Transverse colon (tissue), 4 donors: ENCODE data around the gene FADS6. TPM values are rescaled to one million over a fixed set of nuclear protein-coding genes. Genes with fewer than 3 reads are reported as not detected.

ENCODE experiments used
- DNase-seq: peaks from one replicate; pipeline ENCODE4 v3.0.0-alpha.2; 2019
- H3K27ac ChIP-seq, 4 donors: fragments of 200-600 bp; sonication (generic); 2 replicates each; pipeline ENCODE4 v1.5.1; 2016 to 2018; ENCODE audit warnings: inconsistent platforms in 4 of 4
- H3K27me3 ChIP-seq: fragments of 200-600 bp; sonication (generic); 2 replicates; pipeline ENCODE4 v1.5.1; 2017; ENCODE audit warnings: inconsistent platforms
- H3K36me3 ChIP-seq, 4 donors: fragments of 200-600 bp; sonication (generic); 2 replicates each; pipeline ENCODE4 v1.5.1; 2017 to 2019; ENCODE audit warnings: inconsistent platforms in 4 of 4
- H3K4me1 ChIP-seq, 4 donors: fragments of 200-600 bp; sonication (generic); 2 replicates each; pipeline ENCODE4 v1.5.1; 2017 to 2020; ENCODE audit warnings: inconsistent platforms in 4 of 4
- H3K4me3 ChIP-seq, 4 donors: fragments of 200-600 bp; sonication (generic); 1 replicate in 1 of 4; 2 replicates in 3 of 4; pipeline versions ENCODE4 v1.5.1 to v1.6.1; 2017 to 2019; ENCODE audit warnings: inconsistent platforms in 4 of 4
- H3K9me3 ChIP-seq, 2 donors: fragments of 200-600 bp; sonication (generic); 2 replicates each; pipeline ENCODE4 v1.5.1; 2017 to 2019; ENCODE audit warnings: inconsistent platforms in 2 of 2
- CTCF ChIP-seq, 5 experiments: fragments of 200-600 bp in 3 of 5; fragments of 450-650 bp in 2 of 5; sonication (generic) in 3 of 5; IDR thresholded peaks; 1 replicate in 2 of 5; 2 replicates in 3 of 5; pipeline ENCODE4 v1.5.1; 2016 to 2017; ENCODE audit warnings: antibody characterized with exemption in 5 of 5, inconsistent platforms in 3 of 5, mild to moderate bottlenecking in 2 of 5, moderate library complexity in 1 of 5
- EP300 ChIP-seq: sonication (generic); formaldehyde crosslinking; IDR thresholded peaks from one replicate; pipeline ENCODE4 v1.6.1; 2017; ENCODE audit warnings: antibody characterized with exemption, low read depth
- POLR2A ChIP-seq: fragments of 450-650 bp; IDR thresholded peaks from one replicate; pipeline ENCODE4 v1.6.1; 2016; ENCODE audit warnings: antibody characterized with exemption, mild to moderate bottlenecking, moderate library complexity
- POLR2AphosphoS5 ChIP-seq, 3 donors: sonication (generic); formaldehyde crosslinking; IDR thresholded peaks; one replicate each; pipeline ENCODE4 v1.6.1; 2016; ENCODE audit warnings: antibody characterized with exemption in 3 of 3
- WGBS, 2 donors: methylation state at CpG; one replicate each; pipeline ENCODE4 v1.1.5; 2018; ENCODE audit warnings: low coverage in 1 of 2; 5-methylcytosine and 5-hydroxymethylcytosine counted together
- in situ Hi-C, 4 donors: fragments of 200-750 bp; cut with MboI; loops; one replicate each; pipeline versions ENCODE4 v1.15.0 to v1.15.1; 2017; ENCODE audit warnings: low sequenced_read_pairs in 3 of 4, low pct_ligation_motif_present in 1 of 4, low pct_unique_long_range_greater_than_20kb in 1 of 4
- intact Hi-C: fragments of 100-400 bp; cut with DNase I; formaldehyde crosslinking; loops from one replicate; pipeline ENCODE4 v1.15.1; 2023; ENCODE audit warnings: low total_unique reads
- total RNA-seq, 4 donors: library from RNA; depleted of rRNA; stranded (reverse); fragments of >200 nt; gene quantifications; one replicate each; pipeline ENCODE4 v1.1.0, GENCODE V29; 2016

Gene FADS6
- total RNA-seq, 4 donors from 2014 or later = 0.64 to 25.8 (median 3.7) TPM; not detected in 1

- intact Hi-C loops = no loop called here
- Histone ChIP-seq H3K4me3 (peak within 1 kb of the TSS in 2 of 4 donors; percentile 8 to 37), H3K27me3 (peaks cover 78% of the 10 kb centered on the region), H3K4me1 (peaks cover 13 to 30% (median 28%) of the 10 kb centered on the region in 4 donors), H3K36me3 (no peaks in the 10 kb centered on the region), H3K27ac (no peak within 1 kb of the TSS), H3K9me3 (no peaks in the 10 kb centered on the region)
- in situ Hi-C loops = loop anchor here in 2 of 4 donors (10.0 to 25.0 kb wide), 2 partner anchors 65 to 122 kb away; partner anchors contain the start of genes NHERF1 (in 2 of the 2) and RAB37 (in 2 of the 2)
- no peak for DNase-seq
- 7% methylated on average over 3 to 26 of the region's 72 CpGs for WGBS, 2 donors
- no peak for TF ChIP-seq POLR2AphosphoS5 (IDR thresholded peaks at IDR 0.05)
- TF ChIP-seq CTCF (IDR thresholded peaks at IDR 0.05) = peak in 3 of 5 experiments; percentile 34 to 48 (median 43)
These were observed 33.8 kb downstream of the FADS6 start, which contains the start of gene GRIN2C for GRCh38 chr17:74859459-74860228. GRIN2C (minus strand) TSS chr17:74859885; CDS start chr17:74855092, 4,793 bp downstream.

- intact Hi-C loops (no loop called here), in situ Hi-C loops (loop anchor here in 2 of 4 donors (25.0 kb wide), 1 partner anchor 122 kb away; the partner anchor contains the start of genes NHERF1 (in 2 of the 2) and RAB37 (in 2 of the 2))
- WGBS, 2 donors = 10 to 56% methylated on average over 2 to 12 of the region's 12 CpGs
- Histone ChIP-seq H3K4me3 (no peak overlapping the region), H3K9me3 (no peaks in the 10 kb centered on the region), H3K27me3 (peaks cover 86% of the 10 kb centered on the region), H3K27ac (no peak overlapping the region), H3K4me1 (peaks cover 13 to 30% (median 28%) of the 10 kb centered on the region in 4 donors), H3K36me3 (no peaks in the 10 kb centered on the region)
- DNase-seq = no peak
- no peak for TF ChIP-seq CTCF (IDR thresholded peaks at IDR 0.05)
- TF ChIP-seq EP300 = no peak
- no peak for TF ChIP-seq POLR2AphosphoS5 (IDR thresholded peaks at IDR 0.05)
- no peak for TF ChIP-seq POLR2A
These were observed 34.6 kb downstream of the FADS6 start for GRCh38 chr17:74858672-74859458.

- Histone ChIP-seq H3K9me3 (no peaks in the 10 kb centered on the region), H3K27me3 (peaks cover 99% of the 10 kb centered on the region), H3K4me1 (peaks cover 13 to 33% (median 32%) of the 10 kb centered on the region in 4 donors), H3K27ac (no peak overlapping the region), H3K4me3 (no peak overlapping the region), H3K36me3 (no peaks in the 10 kb centered on the region)
- intact Hi-C loops = no loop called here
- in situ Hi-C loops = loop anchor here in 2 of 4 donors (25.0 kb wide), 1 partner anchor 120 kb away; the partner anchor contains the start of genes NHERF1 (in 2 of the 2) and RAB37 (in 2 of the 2)
- no peak for DNase-seq
- WGBS, 2 donors = 51 to 76% methylated on average over 2 to 4 of the region's 4 CpGs
- TF ChIP-seq POLR2A (no peak), POLR2AphosphoS5 (IDR thresholded peaks at IDR 0.05) (no peak), EP300 (no peak), CTCF (IDR thresholded peaks at IDR 0.05) (no peak)
These were observed 36.2 kb downstream of the FADS6 start for GRCh38 chr17:74857191-74857590.

- Histone ChIP-seq H3K4me1 (peaks cover 12 to 33% (median 28%) of the 10 kb centered on the region in 4 donors), H3K4me3 (no peak overlapping the region), H3K9me3 (no peaks in the 10 kb centered on the region), H3K36me3 (no peaks in the 10 kb centered on the region), H3K27ac (no peak overlapping the region), H3K27me3 (peaks cover 100% of the 10 kb centered on the region)
- intact Hi-C loops = no loop called here
- no peak for TF ChIP-seq POLR2AphosphoS5 (IDR thresholded peaks at IDR 0.05)
- no peak for TF ChIP-seq EP300
- no peak for TF ChIP-seq POLR2A
- TF ChIP-seq CTCF (IDR thresholded peaks at IDR 0.05) = no peak
- WGBS, 2 donors = 75% methylated on average over 7 of the region's 7 CpGs; no CpG with 5 or more reads in 1 of the 2 donors
- no peak for DNase-seq
- in situ Hi-C loops = loop anchor here in 2 of 4 donors (25.0 kb wide), 1 partner anchor 119 kb away; the partner anchor contains the start of genes NHERF1 (in 2 of the 2) and RAB37 (in 2 of the 2)
These were observed 37.3 kb downstream of the FADS6 start for GRCh38 chr17:74856112-74856511.
